Gastrocnemius medialis (tissue), 4 donors: Measurements from ENCODE around the gene TSR3. TPM values are rescaled to one million over a fixed set of nuclear protein-coding genes. Genes with fewer than 3 reads are reported as not detected.

Experiments
- ATAC-seq, 2 donors: fragments of 150-250 bp; one replicate each; pipeline ENCODE4 v1.9.1; 2016
- DNase-seq, 2 donors: peaks; one replicate each; pipeline ENCODE4 v3.0.0-alpha.2; 2019
- H3K27ac ChIP-seq, 4 donors: fragments of 200-600 bp; sonication (generic); 1 replicate in 1 of 4; 2 replicates in 3 of 4; pipeline ENCODE4 v1.5.1; 2016 to 2018; ENCODE audit warnings: mild to moderate bottlenecking in 2 of 4, moderate library complexity in 1 of 4
- H3K27me3 ChIP-seq, 3 donors: fragments of 200-600 bp; sonication (generic) in 2 of 3; 1 replicate in 1 of 3; 2 replicates in 2 of 3; pipeline versions ENCODE4 v1.5.1 to v1.6.0; 2016 to 2019; ENCODE audit warnings: mild to moderate bottlenecking in 1 of 3, moderate library complexity in 1 of 3
- H3K36me3 ChIP-seq, 2 donors: fragments of 200-600 bp; sonication (generic) in 1 of 2; one replicate each; pipeline ENCODE4 v1.5.1; 2017 to 2018
- H3K4me1 ChIP-seq, 2 donors: fragments of 200-600 bp; sonication (generic) in 1 of 2; one replicate each; pipeline ENCODE4 v1.5.1; 2016 to 2017; ENCODE audit warnings: mild to moderate bottlenecking in 2 of 2
- H3K4me3 ChIP-seq, 4 donors: fragments of 200-600 bp; sonication (generic) in 3 of 4; 1 replicate in 1 of 4; 2 replicates in 3 of 4; pipeline ENCODE4 v1.5.1; 2016 to 2019; ENCODE audit warnings: mild to moderate bottlenecking in 2 of 4
- H3K9me3 ChIP-seq, 3 donors: fragments of 200-600 bp; sonication (generic) in 2 of 3; 1 replicate in 1 of 3; 2 replicates in 2 of 3; pipeline ENCODE4 v1.5.1; 2016 to 2019
- POLR2A ChIP-seq, 2 donors: fragments of 450-650 bp; IDR thresholded peaks; one replicate each; pipeline ENCODE4 v1.6.1; 2017; ENCODE audit warnings: antibody characterized with exemption in 2 of 2, mild to moderate bottlenecking in 2 of 2, moderate library complexity in 2 of 2
- in situ Hi-C, 4 donors: fragments of 200-750 bp; cut with MboI; loops; one replicate each; pipeline versions ENCODE4 v1.15.0 to v1.8.0; 2017; ENCODE audit warnings: low sequenced_read_pairs in 4 of 4
- intact Hi-C: fragments of 100-400 bp; cut with DNase I; formaldehyde crosslinking; loops from one replicate; pipeline ENCODE4 v1.15.1; 2023; ENCODE audit warnings: low total_unique reads
- total RNA-seq, 4 donors: library from RNA; depleted of rRNA; stranded (reverse); fragments of >200 nt; gene quantifications; one replicate each; pipeline versions ENCODE4 v1.1.0 to v1.2.3, GENCODE V29; 2016
- TF ChIP-seq, protein P1 (sequence below), 5 experiments: fragments of 450-650 bp in 3 of 5; fragments of 200-600 bp in 2 of 5; sonication (generic) in 2 of 5; IDR thresholded peaks in 4 of 5; conservative IDR thresholded peaks in 1 of 5; 1 replicate in 4 of 5; 2 replicates in 1 of 5; pipeline ENCODE4 v1.5.1; 2016 to 2019; ENCODE audit warnings: antibody characterized with exemption in 5 of 5, mild to moderate bottlenecking in 3 of 5, moderate library complexity in 3 of 5

The TSR3 gene
- total RNA-seq, 4 donors from 2014 or later: 63.3 to 103 (median 72.4) TPM

DNA sequence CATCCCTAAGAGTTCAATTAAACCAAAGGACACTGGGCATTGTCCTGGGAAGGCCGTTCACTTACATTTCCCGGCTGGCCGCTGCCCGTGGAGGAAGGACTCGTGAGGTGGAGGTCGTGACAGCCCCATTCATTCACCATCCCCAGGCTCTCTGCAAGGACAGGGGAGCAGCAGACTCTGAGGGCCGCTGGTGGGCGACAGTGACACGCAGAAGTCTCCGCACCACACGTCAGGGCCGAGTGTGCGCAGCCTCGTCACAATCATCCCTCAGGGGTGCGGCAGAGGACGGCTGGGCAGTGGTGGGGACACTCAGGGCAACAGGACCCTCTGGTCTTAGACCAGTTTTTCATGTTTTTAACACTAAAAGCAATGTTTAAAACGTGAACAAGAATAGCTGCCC is 41.1 kb upstream of the TSR3 start:
- H3K27me3 ChIP-seq: no peaks in the 10 kb centered on the region
- H3K4me1 ChIP-seq: no peaks in the 10 kb centered on the region
- H3K27ac ChIP-seq: no peak overlapping the region
- in situ Hi-C loops (no loop called here), intact Hi-C loops (no loop called here)
- DNase-seq (no peak), ATAC-seq (no peak)
- TF ChIP-seq POLR2A (IDR thresholded peaks at IDR 0.05): no peak
- TF ChIP-seq, protein P1, sequence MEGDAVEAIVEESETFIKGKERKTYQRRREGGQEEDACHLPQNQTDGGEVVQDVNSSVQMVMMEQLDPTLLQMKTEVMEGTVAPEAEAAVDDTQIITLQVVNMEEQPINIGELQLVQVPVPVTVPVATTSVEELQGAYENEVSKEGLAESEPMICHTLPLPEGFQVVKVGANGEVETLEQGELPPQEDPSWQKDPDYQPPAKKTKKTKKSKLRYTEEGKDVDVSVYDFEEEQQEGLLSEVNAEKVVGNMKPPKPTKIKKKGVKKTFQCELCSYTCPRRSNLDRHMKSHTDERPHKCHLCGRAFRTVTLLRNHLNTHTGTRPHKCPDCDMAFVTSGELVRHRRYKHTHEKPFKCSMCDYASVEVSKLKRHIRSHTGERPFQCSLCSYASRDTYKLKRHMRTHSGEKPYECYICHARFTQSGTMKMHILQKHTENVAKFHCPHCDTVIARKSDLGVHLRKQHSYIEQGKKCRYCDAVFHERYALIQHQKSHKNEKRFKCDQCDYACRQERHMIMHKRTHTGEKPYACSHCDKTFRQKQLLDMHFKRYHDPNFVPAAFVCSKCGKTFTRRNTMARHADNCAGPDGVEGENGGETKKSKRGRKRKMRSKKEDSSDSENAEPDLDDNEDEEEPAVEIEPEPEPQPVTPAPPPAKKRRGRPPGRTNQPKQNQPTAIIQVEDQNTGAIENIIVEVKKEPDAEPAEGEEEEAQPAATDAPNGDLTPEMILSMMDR (IDR thresholded peaks at IDR 0.05 in 4 of 5, conservative IDR thresholded peaks at IDR 0.05 in 1 of 5): no peak
- H3K4me3 ChIP-seq: no peak overlapping the region
- H3K36me3 ChIP-seq: peaks cover 0 to 46% of the 10 kb centered on the region in 2 donors
- no peaks in the 10 kb centered on the region for H3K9me3 ChIP-seq

DNA sequence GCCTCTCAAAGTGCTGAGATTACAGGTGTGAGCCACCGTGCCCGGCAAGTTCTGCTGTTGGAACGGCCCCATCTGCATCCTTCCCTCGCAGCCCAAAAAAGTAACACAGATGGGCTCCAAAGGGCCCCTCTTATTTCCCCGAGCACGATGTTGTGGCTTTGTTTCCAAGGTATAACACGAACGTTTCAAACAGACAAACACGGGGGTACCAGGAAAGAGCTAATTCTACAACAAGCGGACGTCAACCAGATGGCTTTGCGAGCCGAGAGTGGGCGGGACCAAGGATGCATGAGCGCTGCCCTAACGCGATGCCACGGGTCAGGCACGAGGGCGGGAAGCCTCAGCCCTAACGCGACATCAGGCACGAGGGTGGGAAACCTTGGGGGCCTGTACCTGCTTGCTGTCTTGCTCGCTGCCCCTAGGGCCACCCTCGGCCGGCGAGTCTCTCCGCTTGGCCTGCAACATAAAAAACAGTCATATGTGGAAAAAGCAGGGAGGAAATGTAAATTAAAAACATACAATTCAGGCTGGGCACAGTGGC is 38.6 kb upstream of the TSR3 start:
- H3K9me3 ChIP-seq: no peaks in the 10 kb centered on the region
- ATAC-seq: no peak
- TF ChIP-seq, protein P1 (IDR thresholded peaks at IDR 0.05 in 4 of 5, conservative IDR thresholded peaks at IDR 0.05 in 1 of 5): no peak
- no peak for TF ChIP-seq POLR2A (IDR thresholded peaks at IDR 0.05)
- H3K4me3 ChIP-seq: no peak overlapping the region
- DNase-seq: no peak
- no peaks in the 10 kb centered on the region for H3K27me3 ChIP-seq
- intact Hi-C loops (no loop called here), in situ Hi-C loops (no loop called here)
- no peak overlapping the region for H3K27ac ChIP-seq
- H3K36me3 ChIP-seq: peaks cover 0 to 45% of the 10 kb centered on the region in 2 donors
- H3K4me1 ChIP-seq: no peaks in the 10 kb centered on the region

GRCh38 chr16:1389762-1390161 is 38.1 kb upstream of the TSR3 start:
- H3K36me3 ChIP-seq: peaks cover 0 to 47% of the 10 kb centered on the region in 2 donors
- in situ Hi-C loops (no loop called here), intact Hi-C loops (loop anchor here (5.0 kb wide), 1 partner anchor 347 kb away; no protein-coding TSS in a partner anchor)
- H3K4me1 ChIP-seq: no peaks in the 10 kb centered on the region
- H3K27ac ChIP-seq: no peak overlapping the region
- H3K27me3 ChIP-seq: no peaks in the 10 kb centered on the region
- H3K9me3 ChIP-seq: no peaks in the 10 kb centered on the region
- TF ChIP-seq POLR2A (IDR thresholded peaks at IDR 0.05): no peak
- TF ChIP-seq, protein P1 (IDR thresholded peaks at IDR 0.05 in 4 of 5, conservative IDR thresholded peaks at IDR 0.05 in 1 of 5): no peak
- ATAC-seq (no peak), DNase-seq (no peak)
- no peak overlapping the region for H3K4me3 ChIP-seq

GRCh38 chr16:1387331-1387730 is 35.7 kb upstream of the TSR3 start:
- TF ChIP-seq, protein P1 (IDR thresholded peaks at IDR 0.05 in 4 of 5, conservative IDR thresholded peaks at IDR 0.05 in 1 of 5): no peak
- no peak for TF ChIP-seq POLR2A (IDR thresholded peaks at IDR 0.05)
- peaks cover 0 to 31% of the 10 kb centered on the region in 2 donors for H3K36me3 ChIP-seq
- no peaks in the 10 kb centered on the region for H3K9me3 ChIP-seq
- ATAC-seq: no peak
- intact Hi-C loops: loop anchor here (5.0 kb wide), 1 partner anchor 345 kb away; no protein-coding TSS in a partner anchor
- no peak for DNase-seq
- H3K27me3 ChIP-seq: no peaks in the 10 kb centered on the region
- no peak overlapping the region for H3K27ac ChIP-seq
- no peak overlapping the region for H3K4me3 ChIP-seq
- no peaks in the 10 kb centered on the region for H3K4me1 ChIP-seq
- in situ Hi-C loops: no loop called here

GRCh38 chr16:1385232-1385631 is 33.6 kb upstream of the TSR3 start:
- Histone ChIP-seq H3K27ac (no peak overlapping the region), H3K36me3 (peaks cover 0 to 25% of the 10 kb centered on the region in 2 donors), H3K4me3 (no peak overlapping the region), H3K4me1 (no peaks in the 10 kb centered on the region), H3K9me3 (no peaks in the 10 kb centered on the region), H3K27me3 (no peaks in the 10 kb centered on the region)
- in situ Hi-C loops: no loop called here
- TF ChIP-seq, protein P1 (IDR thresholded peaks at IDR 0.05 in 4 of 5, conservative IDR thresholded peaks at IDR 0.05 in 1 of 5): no peak
- no peak for TF ChIP-seq POLR2A (IDR thresholded peaks at IDR 0.05)
- no peak for DNase-seq
- no peak for ATAC-seq
- intact Hi-C loops: loop anchor here (5.0 kb wide), 1 partner anchor 343 kb away; no protein-coding TSS in a partner anchor
